Measurements from ENCODE around the gene TNFRSF4. TPM values are rescaled to one million over a fixed set of nuclear protein-coding genes. Genes with fewer than 3 reads are reported as not detected.

The TNFRSF4 gene
- total and polyA plus RNA-seq, 10 of the 15 experiments (the other 5 are each of a cell fraction or from before 2014, with no cell fraction given), result 0.05 to 7.3 (median 2.5) TPM; not detected in 1

DNA sequence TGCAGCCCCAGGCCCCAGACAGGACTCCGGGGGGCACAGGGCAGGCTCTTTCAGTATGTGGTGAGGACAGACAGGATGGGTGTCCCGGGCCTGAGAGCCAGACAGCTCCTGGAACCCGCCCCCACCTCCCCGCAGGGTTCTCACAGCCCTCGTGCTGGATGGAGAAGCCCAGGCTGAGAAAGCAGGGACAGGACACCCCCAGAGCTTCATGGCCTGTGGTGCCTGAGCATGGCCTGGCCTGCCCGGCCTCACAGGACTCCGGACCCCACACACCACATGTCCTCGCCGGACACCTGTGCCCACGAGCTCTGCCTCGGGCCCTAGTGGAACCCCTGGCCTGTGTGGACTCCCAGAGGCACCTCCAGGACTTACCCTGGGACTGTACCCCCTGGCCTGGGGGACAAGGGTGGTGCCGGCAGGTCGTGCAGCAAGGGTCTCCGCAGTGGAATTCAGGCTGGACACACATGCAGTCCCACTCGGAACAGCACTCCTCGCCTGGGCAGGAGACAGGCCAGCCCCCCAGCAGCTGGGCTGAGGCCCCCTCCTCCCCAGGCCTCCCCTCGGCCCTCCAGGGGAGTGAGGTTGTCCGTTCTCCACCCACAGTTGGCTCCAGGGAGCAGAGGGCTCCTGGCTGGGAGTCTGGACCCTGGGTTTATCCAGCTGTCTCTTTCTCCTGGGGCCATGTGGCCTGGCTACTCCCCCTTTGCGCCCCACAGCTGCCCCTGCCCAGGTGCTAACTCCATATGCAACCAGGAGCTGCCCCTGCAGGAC is 8.8 kb downstream of the TNFRSF4 start:
- ChIA-PET RAD21 (ENCODE audit: unreplicated experiment) (interaction anchor here (0.9 to 2.1 kb wide), 5 partner anchors 26 to 83 kb away, joined by 3 to 10 read pairs (median 6); no protein-coding TSS in a partner anchor), CTCF (interaction anchor here (2.0 kb wide), 1 partner anchor 84 kb away, joined by 25 read pairs; no protein-coding TSS in a partner anchor), POLR2A (interaction anchor here (0.6 to 1.3 kb wide), 4 partner anchors 34 to 67 kb away, joined by 3 to 5 read pairs (median 4); no protein-coding TSS in a partner anchor), SMC1A (ENCODE audit: uncharacterized antibody, unreplicated experiment) (interaction anchor here (1.0 to 1.5 kb wide), 2 partner anchors 46 to 83 kb away, joined by 3 to 4 read pairs; no protein-coding TSS in a partner anchor)
- no peak overlapping the region for H3K9ac ChIP-seq (ENCODE audit: control insufficient read depth, insufficient read depth, low read length)
- H3K27me3 ChIP-seq (replicated peaks in 1 of 2; ENCODE audit: control insufficient read depth in 2 of 2, insufficient read depth in 2 of 2, low read length in 1 of 2), result peaks cover 0 to 8% of the 10 kb centered on the region in 2 experiments; a peak in 1 of 4 replicates
- no peaks in the 10 kb centered on the region for H3K9me3 ChIP-seq (replicated peaks; ENCODE audit: control insufficient read depth, insufficient read depth, low read length)
- no peak overlapping the region for H2AFZ ChIP-seq (ENCODE audit: control insufficient read depth, low read depth, low read length)
- no peak overlapping the region for H3K27ac ChIP-seq (ENCODE audit: control insufficient read depth, insufficient read depth)
- FAIRE-seq (no peak), DNase-seq (ENCODE audit: low read depth, low spot score) (no peak), ATAC-seq (no peak)
- intact Hi-C loops (cut with micrococcal nuclease; ENCODE audit: unreplicated experiment), result no loop called here
- in situ Hi-C loops (cut with MboI), result no loop called here
- BruUV-seq (replicated peaks), result no TSS peak
- no peaks in the 10 kb centered on the region for H3K36me3 ChIP-seq (ENCODE audit: control insufficient read depth in 2 of 2, insufficient read depth in 2 of 2, low read length in 1 of 2)
- no peaks in the 10 kb centered on the region for H3K79me2 ChIP-seq (ENCODE audit: control insufficient read depth, insufficient read depth, low read length)
- 28% methylated on average over 19 of the region's 19 CpGs for WGBS (ENCODE audit: insufficient coverage, insufficient replicate concordance, low lambda C conversion rate, missing lambda C conversion rate)
- H3K4me1 ChIP-seq (ENCODE audit: control insufficient read depth, insufficient read depth, low read length), result peaks cover 28% of the 10 kb centered on the region
- peak overlapping the region; percentile 89; the same call in 1 of the 2 replicates for H3K4me2 ChIP-seq (ENCODE audit: control insufficient read depth, insufficient read depth)
- no peaks in the 10 kb centered on the region for H4K20me1 ChIP-seq (ENCODE audit: control insufficient read depth, insufficient read depth)
- H3K4me3 ChIP-seq, result no peak overlapping the region
- TF ChIP-seq ASH2L (IDR thresholded peaks at IDR 0.05; ENCODE audit: borderline replicate concordance, low read depth) (no peak), POU2F2 (IDR thresholded peaks at IDR 0.05; ENCODE audit: borderline replicate concordance, low read depth, low read length) (no peak), MYB (IDR thresholded peaks at IDR 0.05; ENCODE audit: borderline replicate concordance, low read depth, low read length) (no peak), KAT2A (conservative IDR thresholded peaks at IDR 0.05; ENCODE audit: control insufficient read depth, low read depth, low read length) (no peak), BACH1 (IDR thresholded peaks at IDR 0.05; ENCODE audit: borderline replicate concordance) (no peak), NFYA (IDR thresholded peaks at IDR 0.05; ENCODE audit: borderline replicate concordance, low read depth, low read length) (no peak), EZH2 (IDR thresholded peaks at IDR 0.05; ENCODE audit: borderline replicate concordance, control insufficient read depth, low read depth, low read length) (no peak), RB1 (IDR thresholded peaks at IDR 0.05; ENCODE audit: borderline replicate concordance) (no peak), ZZZ3 (IDR thresholded peaks at IDR 0.05; ENCODE audit: control insufficient read depth, insufficient read length, low read depth) (no peak), PAX5 (IDR thresholded peaks at IDR 0.05; ENCODE audit: borderline replicate concordance, low read depth, low read length) (no peak), DPF2 (IDR thresholded peaks at IDR 0.05) (no peak), CHD4 (IDR thresholded peaks at IDR 0.05) (no peak)
- TF ChIP-seq, protein P1, sequence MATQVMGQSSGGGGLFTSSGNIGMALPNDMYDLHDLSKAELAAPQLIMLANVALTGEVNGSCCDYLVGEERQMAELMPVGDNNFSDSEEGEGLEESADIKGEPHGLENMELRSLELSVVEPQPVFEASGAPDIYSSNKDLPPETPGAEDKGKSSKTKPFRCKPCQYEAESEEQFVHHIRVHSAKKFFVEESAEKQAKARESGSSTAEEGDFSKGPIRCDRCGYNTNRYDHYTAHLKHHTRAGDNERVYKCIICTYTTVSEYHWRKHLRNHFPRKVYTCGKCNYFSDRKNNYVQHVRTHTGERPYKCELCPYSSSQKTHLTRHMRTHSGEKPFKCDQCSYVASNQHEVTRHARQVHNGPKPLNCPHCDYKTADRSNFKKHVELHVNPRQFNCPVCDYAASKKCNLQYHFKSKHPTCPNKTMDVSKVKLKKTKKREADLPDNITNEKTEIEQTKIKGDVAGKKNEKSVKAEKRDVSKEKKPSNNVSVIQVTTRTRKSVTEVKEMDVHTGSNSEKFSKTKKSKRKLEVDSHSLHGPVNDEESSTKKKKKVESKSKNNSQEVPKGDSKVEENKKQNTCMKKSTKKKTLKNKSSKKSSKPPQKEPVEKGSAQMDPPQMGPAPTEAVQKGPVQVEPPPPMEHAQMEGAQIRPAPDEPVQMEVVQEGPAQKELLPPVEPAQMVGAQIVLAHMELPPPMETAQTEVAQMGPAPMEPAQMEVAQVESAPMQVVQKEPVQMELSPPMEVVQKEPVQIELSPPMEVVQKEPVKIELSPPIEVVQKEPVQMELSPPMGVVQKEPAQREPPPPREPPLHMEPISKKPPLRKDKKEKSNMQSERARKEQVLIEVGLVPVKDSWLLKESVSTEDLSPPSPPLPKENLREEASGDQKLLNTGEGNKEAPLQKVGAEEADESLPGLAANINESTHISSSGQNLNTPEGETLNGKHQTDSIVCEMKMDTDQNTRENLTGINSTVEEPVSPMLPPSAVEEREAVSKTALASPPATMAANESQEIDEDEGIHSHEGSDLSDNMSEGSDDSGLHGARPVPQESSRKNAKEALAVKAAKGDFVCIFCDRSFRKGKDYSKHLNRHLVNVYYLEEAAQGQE (IDR thresholded peaks at IDR 0.05; ENCODE audit: low read depth, low read length), result no peak
- TF ChIP-seq, protein P2, sequence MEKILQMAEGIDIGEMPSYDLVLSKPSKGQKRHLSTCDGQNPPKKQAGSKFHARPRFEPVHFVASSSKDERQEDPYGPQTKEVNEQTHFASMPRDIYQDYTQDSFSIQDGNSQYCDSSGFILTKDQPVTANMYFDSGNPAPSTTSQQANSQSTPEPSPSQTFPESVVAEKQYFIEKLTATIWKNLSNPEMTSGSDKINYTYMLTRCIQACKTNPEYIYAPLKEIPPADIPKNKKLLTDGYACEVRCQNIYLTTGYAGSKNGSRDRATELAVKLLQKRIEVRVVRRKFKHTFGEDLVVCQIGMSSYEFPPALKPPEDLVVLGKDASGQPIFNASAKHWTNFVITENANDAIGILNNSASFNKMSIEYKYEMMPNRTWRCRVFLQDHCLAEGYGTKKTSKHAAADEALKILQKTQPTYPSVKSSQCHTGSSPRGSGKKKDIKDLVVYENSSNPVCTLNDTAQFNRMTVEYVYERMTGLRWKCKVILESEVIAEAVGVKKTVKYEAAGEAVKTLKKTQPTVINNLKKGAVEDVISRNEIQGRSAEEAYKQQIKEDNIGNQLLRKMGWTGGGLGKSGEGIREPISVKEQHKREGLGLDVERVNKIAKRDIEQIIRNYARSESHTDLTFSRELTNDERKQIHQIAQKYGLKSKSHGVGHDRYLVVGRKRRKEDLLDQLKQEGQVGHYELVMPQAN (conservative IDR thresholded peaks at IDR 0.05), result no peak
- TF ChIP-seq, protein P3, sequence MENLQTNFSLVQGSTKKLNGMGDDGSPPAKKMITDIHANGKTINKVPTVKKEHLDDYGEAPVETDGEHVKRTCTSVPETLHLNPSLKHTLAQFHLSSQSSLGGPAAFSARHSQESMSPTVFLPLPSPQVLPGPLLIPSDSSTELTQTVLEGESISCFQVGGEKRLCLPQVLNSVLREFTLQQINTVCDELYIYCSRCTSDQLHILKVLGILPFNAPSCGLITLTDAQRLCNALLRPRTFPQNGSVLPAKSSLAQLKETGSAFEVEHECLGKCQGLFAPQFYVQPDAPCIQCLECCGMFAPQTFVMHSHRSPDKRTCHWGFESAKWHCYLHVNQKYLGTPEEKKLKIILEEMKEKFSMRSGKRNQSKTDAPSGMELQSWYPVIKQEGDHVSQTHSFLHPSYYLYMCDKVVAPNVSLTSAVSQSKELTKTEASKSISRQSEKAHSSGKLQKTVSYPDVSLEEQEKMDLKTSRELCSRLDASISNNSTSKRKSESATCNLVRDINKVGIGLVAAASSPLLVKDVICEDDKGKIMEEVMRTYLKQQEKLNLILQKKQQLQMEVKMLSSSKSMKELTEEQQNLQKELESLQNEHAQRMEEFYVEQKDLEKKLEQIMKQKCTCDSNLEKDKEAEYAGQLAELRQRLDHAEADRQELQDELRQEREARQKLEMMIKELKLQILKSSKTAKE (IDR thresholded peaks at IDR 0.05; ENCODE audit: low read depth, poor library complexity, severe bottlenecking), result no peak
